Activated naive CD8-positive, alpha-beta T cell treated with anti-CD3 and anti-CD28 coated beads, Interleukin-2, amount 10 ng/mL, durations not matched to agents 7 days and 5 days (primary cell): ENCODE measurements around the gene TIMM23. TPM values are rescaled to one million over a fixed set of nuclear protein-coding genes. Genes with fewer than 3 reads are reported as not detected.

Source experiments
- ATAC-seq: fragments of 150-1000 bp; cut with Tn5 transposase; one replicate; pipeline ENCODE4 v1.10.0; 2021; ENCODE audit warnings: low read depth, moderate library complexity
- POLR2A ChIA-PET: fragments of 350-600 bp; sonication (Branson Sonifier 250); formaldehyde crosslinking; loops from one replicate; lab custom pipeline; 2021; ENCODE audit warnings: antibody characterized with exemption; lab: Charles Lee
- DNase-seq: peaks from one replicate; pipeline ENCODE4 v3.0.0; 2021
- H3K27ac Mint-ChIP-seq: one replicate; pipeline ENCODE4 v1.8.0; 2022; ENCODE audit warnings: mild to moderate bottlenecking, mixed read lengths
- H3K27me3 Mint-ChIP-seq: one replicate; pipeline ENCODE4 v1.8.0; 2022; ENCODE audit warnings: mild to moderate bottlenecking, moderate library complexity, mixed read lengths
- H3K36me3 Mint-ChIP-seq: one replicate; pipeline ENCODE4 v1.8.0; 2021; ENCODE audit warnings: mild to moderate bottlenecking, mixed read lengths
- H3K4me1 Mint-ChIP-seq: one replicate; pipeline ENCODE4 v1.8.0; 2021; ENCODE audit warnings: mixed read lengths
- H3K4me3 Mint-ChIP-seq: one replicate; pipeline ENCODE4 v1.8.0; 2022; ENCODE audit warnings: mild to moderate bottlenecking, moderate library complexity, mixed read lengths
- H3K9me3 Mint-ChIP-seq: one replicate; pipeline ENCODE4 v1.8.0; 2021; ENCODE audit warnings: mixed read lengths
- total RNA-seq, 2 experiments: library from RNA; stranded (reverse); gene quantifications; one replicate each; pipeline ENCODE4 v1.2.3, GENCODE V29; 2021

The TIMM23 gene
- total RNA-seq, 2 experiments from 2014 or later: 42.7 to 43.8 TPM

- H3K36me3 Mint-ChIP-seq: peaks cover 16% of the 10 kb centered on the region
- peak overlapping the region; percentile 47 for H3K4me3 Mint-ChIP-seq
- no peaks in the 10 kb centered on the region for H3K9me3 Mint-ChIP-seq
- H3K27me3 Mint-ChIP-seq: no peaks in the 10 kb centered on the region
- ATAC-seq: peak; percentile 37
- POLR2A ChIA-PET: no interaction called here
- peaks cover 43% of the 10 kb centered on the region for H3K4me1 Mint-ChIP-seq
- peak overlapping the region; percentile 58 for H3K27ac Mint-ChIP-seq
- no peak for DNase-seq
Measured at GRCh38 chr10:46019569-46020343, 47.5 kb downstream of the TIMM23 start.

GRCh38 chr10:46020344-46020657 is 48.0 kb downstream of the TIMM23 start:
- H3K27me3 Mint-ChIP-seq: no peaks in the 10 kb centered on the region
- H3K36me3 Mint-ChIP-seq: peaks cover 14% of the 10 kb centered on the region
- peaks cover 44% of the 10 kb centered on the region for H3K4me1 Mint-ChIP-seq
- no peak overlapping the region for H3K27ac Mint-ChIP-seq
- H3K4me3 Mint-ChIP-seq: peak overlapping the region; percentile 47
- DNase-seq: no peak
- no peak for ATAC-seq
- H3K9me3 Mint-ChIP-seq: no peaks in the 10 kb centered on the region
- POLR2A ChIA-PET: no interaction called here

GRCh38 chr10:46022978-46023702 is 50.9 kb downstream of the TIMM23 start:
- Mint-ChIP-seq H3K36me3 (peaks cover 8% of the 10 kb centered on the region), H3K4me3 (peak overlapping the region; percentile 79), H3K27ac (peak overlapping the region; percentile 60), H3K9me3 (no peaks in the 10 kb centered on the region), H3K27me3 (no peaks in the 10 kb centered on the region), H3K4me1 (peaks cover 56% of the 10 kb centered on the region)
- POLR2A ChIA-PET: interaction anchor here (0.9 kb wide), 1 partner anchor 52 kb away, joined by 3 read pairs; no protein-coding TSS in a partner anchor
- peak; percentile 99 for ATAC-seq
- DNase-seq: peak; percentile 82

GRCh38 chr10:46024948-46025347 is 52.7 kb downstream of the TIMM23 start:
- no peaks in the 10 kb centered on the region for H3K9me3 Mint-ChIP-seq
- peaks cover 57% of the 10 kb centered on the region for H3K4me1 Mint-ChIP-seq
- ATAC-seq (no peak), DNase-seq (no peak)
- H3K27me3 Mint-ChIP-seq: no peaks in the 10 kb centered on the region
- POLR2A ChIA-PET: no interaction called here
- H3K36me3 Mint-ChIP-seq: peaks cover 9% of the 10 kb centered on the region
- no peak overlapping the region for H3K4me3 Mint-ChIP-seq
- H3K27ac Mint-ChIP-seq: no peak overlapping the region

GRCh38 chr10:46025406-46025805 is 53.1 kb downstream of the TIMM23 start:
- Mint-ChIP-seq H3K4me1 (peaks cover 54% of the 10 kb centered on the region), H3K4me3 (no peak overlapping the region), H3K27ac (no peak overlapping the region), H3K27me3 (no peaks in the 10 kb centered on the region), H3K36me3 (peaks cover 9% of the 10 kb centered on the region), H3K9me3 (no peaks in the 10 kb centered on the region)
- POLR2A ChIA-PET: no interaction called here
- DNase-seq (no peak), ATAC-seq (no peak)

- POLR2A ChIA-PET: no interaction called here
- Mint-ChIP-seq H3K27ac (no peak overlapping the region), H3K4me3 (no peak overlapping the region), H3K9me3 (no peaks in the 10 kb centered on the region), H3K4me1 (peaks cover 56% of the 10 kb centered on the region), H3K27me3 (no peaks in the 10 kb centered on the region), H3K36me3 (peaks cover 10% of the 10 kb centered on the region)
- ATAC-seq: no peak
- no peak for DNase-seq
Measured at GRCh38 chr10:46026106-46026505, 53.8 kb downstream of the TIMM23 start.

GRCh38 chr10:46028584-46029460 is 56.5 kb downstream of the TIMM23 start:
- ATAC-seq: no peak
- Mint-ChIP-seq H3K27me3 (no peaks in the 10 kb centered on the region), H3K36me3 (peaks cover 8% of the 10 kb centered on the region), H3K4me3 (peak overlapping the region; percentile 99), H3K4me1 (peaks cover 53% of the 10 kb centered on the region), H3K27ac (peak overlapping the region; percentile 98), H3K9me3 (no peaks in the 10 kb centered on the region)
- POLR2A ChIA-PET: interaction anchor here (0.7 to 1.1 kb wide), 4 partner anchors 63 to 1029 kb away, joined by 3 to 4 read pairs (median 3); no protein-coding TSS in a partner anchor
- no peak for DNase-seq

GRCh38 chr10:46029461-46030030 is 57.3 kb downstream of the TIMM23 start:
- no peak for ATAC-seq
- Mint-ChIP-seq H3K4me1 (peaks cover 47% of the 10 kb centered on the region), H3K4me3 (peak overlapping the region; percentile 99)

GRCh38 chr10:46030091-46030937 is 58.0 kb downstream of the TIMM23 start, which contains the start of gene NCOA4:
TSS of gene NCOA4 (minus strand) at chr10:46030623. CDS start at chr10:46016680, 13,943 bp downstream.
- H3K9me3 Mint-ChIP-seq: no peaks in the 10 kb centered on the region
- H3K27ac Mint-ChIP-seq: peak within 1 kb of the TSS; percentile 98
- H3K4me1 Mint-ChIP-seq: peaks cover 42% of the 10 kb centered on the region
- ATAC-seq (peak; percentile 97), DNase-seq (peak; percentile 94)
- peaks cover 8% of the 10 kb centered on the region for H3K36me3 Mint-ChIP-seq
- POLR2A ChIA-PET: interaction anchor here (0.8 kb wide), 1 partner anchor 65 kb away, joined by 3 read pairs; no protein-coding TSS in a partner anchor
- H3K27me3 Mint-ChIP-seq: no peaks in the 10 kb centered on the region
- peak within 1 kb of the TSS; percentile 99 for H3K4me3 Mint-ChIP-seq

More at GRCh38 chr10:46029461-46030030, 57.3 kb downstream of the TIMM23 start:
- POLR2A ChIA-PET: interaction anchor here (0.8 to 1.1 kb wide), 3 partner anchors 62 to 77 kb away, joined by 3 to 4 read pairs (median 3); no protein-coding TSS in a partner anchor
- no peaks in the 10 kb centered on the region for H3K27me3 Mint-ChIP-seq
- DNase-seq: no peak
- peak overlapping the region; percentile 98 for H3K27ac Mint-ChIP-seq
- peaks cover 8% of the 10 kb centered on the region for H3K36me3 Mint-ChIP-seq
- no peaks in the 10 kb centered on the region for H3K9me3 Mint-ChIP-seq

- no peak overlapping the region for H3K4me3 Mint-ChIP-seq
- H3K36me3 Mint-ChIP-seq: peaks cover 6% of the 10 kb centered on the region
- H3K4me1 Mint-ChIP-seq: peaks cover 34% of the 10 kb centered on the region
- POLR2A ChIA-PET: interaction anchor here (0.7 kb wide), 1 partner anchor 63 kb away, joined by 3 read pairs; no protein-coding TSS in a partner anchor
- DNase-seq (no peak), ATAC-seq (no peak)
- H3K27me3 Mint-ChIP-seq: no peaks in the 10 kb centered on the region
- H3K27ac Mint-ChIP-seq: peak overlapping the region; percentile 9
- H3K9me3 Mint-ChIP-seq: no peaks in the 10 kb centered on the region
Measured at GRCh38 chr10:46031648-46032532, 59.6 kb downstream of the TIMM23 start.

- DNase-seq (no peak), ATAC-seq (no peak)
- Mint-ChIP-seq H3K36me3 (peaks cover 3% of the 10 kb centered on the region), H3K4me3 (no peak overlapping the region), H3K27me3 (no peaks in the 10 kb centered on the region), H3K9me3 (no peaks in the 10 kb centered on the region), H3K4me1 (peaks cover 25% of the 10 kb centered on the region), H3K27ac (no peak overlapping the region)
- POLR2A ChIA-PET: no interaction called here
Measured at GRCh38 chr10:46033602-46034011, 61.3 kb downstream of the TIMM23 start.
